ENCODE results near the gene ZDHHC16. TPM values are rescaled to one million over a fixed set of nuclear protein-coding genes. Genes with fewer than 3 reads are reported as not detected.
A peak's percentile ranks its signal among the peaks of the same experiment; 100 is the strongest.

Gene ZDHHC16
- total and polyA plus RNA-seq, 2 donors (not counting 1 experiment from before 2014, with no cell fraction given) = 24.1 to 41.5 TPM

DNA sequence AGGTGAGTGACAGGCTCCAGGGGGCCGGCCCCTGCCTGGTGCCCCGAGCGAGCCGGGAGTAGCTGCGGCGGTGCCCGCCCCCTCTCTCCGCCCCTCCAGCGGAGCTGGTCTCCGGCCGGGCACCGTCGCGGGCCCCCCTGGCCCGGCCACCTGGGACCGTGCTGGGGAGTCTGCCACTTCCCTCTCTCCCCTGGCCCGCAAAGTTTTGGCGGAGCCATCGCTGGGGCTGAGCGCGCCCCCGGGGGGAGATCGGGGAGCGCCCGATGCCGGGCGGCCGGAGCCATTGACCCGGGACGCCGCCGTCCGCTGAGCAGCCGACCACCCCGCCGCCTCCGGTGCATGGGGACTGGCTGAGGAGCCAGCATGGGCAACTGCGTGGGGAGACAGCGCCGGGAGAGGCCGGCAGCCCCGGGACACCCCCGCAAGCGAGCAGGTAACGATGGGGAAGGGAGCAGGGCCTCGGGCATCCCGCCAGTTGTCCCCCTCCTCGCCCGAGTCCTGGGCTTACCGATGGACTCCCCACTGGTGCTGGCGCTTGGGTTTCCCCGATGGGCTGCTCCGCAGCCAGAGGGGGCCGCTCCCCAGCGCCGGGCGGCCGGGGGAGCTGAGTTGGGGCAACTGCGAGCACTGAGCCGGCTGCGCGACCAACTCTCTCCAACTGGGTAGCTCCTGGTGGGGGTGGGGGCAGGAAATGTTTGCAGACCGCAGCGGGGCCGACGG, 53.0 kb downstream of the ZDHHC16 start, which contains the start of gene UBTD1:
TSS of gene UBTD1 (plus strand) at position 84 of the 720 bp plus-strand sequence. CDS start at position 364, 280 bp downstream.
- no peak for ATAC-seq (ENCODE audit: low read depth)

More for the DNA sequence above, 53.0 kb downstream of the ZDHHC16 start, which contains the start of gene UBTD1:
- H3K4me2 ChIP-seq (replicated peaks; ENCODE audit: low read depth, low read length, poor library complexity, severe bottlenecking) = peak within 1 kb of the TSS; percentile 97
- H3K9ac ChIP-seq (ENCODE audit: low read length) = peak within 1 kb of the TSS; percentile 95
- peaks cover 21% of the 10 kb centered on the region in 2 donors for H3K4me1 ChIP-seq (ENCODE audit: control insufficient read depth in 2 of 2, insufficient read depth in 2 of 2, low read length in 2 of 2)
- H3K79me2 ChIP-seq (ENCODE audit: control insufficient read depth, insufficient read depth, low read length) = peaks cover 41% of the 10 kb centered on the region
- H3K27ac Mint-ChIP-seq = peak within 1 kb of the TSS; percentile 99
- peak within 1 kb of the TSS; percentile 77 to 91 for H3K27ac ChIP-seq (ENCODE audit: low read length in 2 of 2)
- under 1% methylated on average over 66 of the region's 66 CpGs for WGBS (ENCODE audit: insufficient coverage)
- peak within 1 kb of the TSS; percentile 99 for H3K4me3 Mint-ChIP-seq
- CTCF ChIA-PET = interaction anchor here (0.5 to 1.9 kb wide), 2 partner anchors 55 to 175 kb away, joined by 3 to 7 read pairs; no protein-coding TSS in a partner anchor
- peaks cover 36% of the 10 kb centered on the region for H3K4me1 Mint-ChIP-seq
- H3K9me3 Mint-ChIP-seq (ENCODE audit: insufficient read depth) = no peaks in the 10 kb centered on the region
- peak within 1 kb of the TSS; percentile 92 to 98 (median 96) for H3K4me3 ChIP-seq (ENCODE audit: control extremely low read depth in 1 of 5, extremely low read depth in 1 of 5, insufficient read depth in 1 of 5, low read depth in 2 of 5, low read length in 4 of 5)
- peaks cover 20% of the 10 kb centered on the region for H4K20me1 ChIP-seq (ENCODE audit: control insufficient read depth, insufficient read depth, low read length, poor library complexity, severe bottlenecking)
- TF ChIP-seq, protein P1, sequence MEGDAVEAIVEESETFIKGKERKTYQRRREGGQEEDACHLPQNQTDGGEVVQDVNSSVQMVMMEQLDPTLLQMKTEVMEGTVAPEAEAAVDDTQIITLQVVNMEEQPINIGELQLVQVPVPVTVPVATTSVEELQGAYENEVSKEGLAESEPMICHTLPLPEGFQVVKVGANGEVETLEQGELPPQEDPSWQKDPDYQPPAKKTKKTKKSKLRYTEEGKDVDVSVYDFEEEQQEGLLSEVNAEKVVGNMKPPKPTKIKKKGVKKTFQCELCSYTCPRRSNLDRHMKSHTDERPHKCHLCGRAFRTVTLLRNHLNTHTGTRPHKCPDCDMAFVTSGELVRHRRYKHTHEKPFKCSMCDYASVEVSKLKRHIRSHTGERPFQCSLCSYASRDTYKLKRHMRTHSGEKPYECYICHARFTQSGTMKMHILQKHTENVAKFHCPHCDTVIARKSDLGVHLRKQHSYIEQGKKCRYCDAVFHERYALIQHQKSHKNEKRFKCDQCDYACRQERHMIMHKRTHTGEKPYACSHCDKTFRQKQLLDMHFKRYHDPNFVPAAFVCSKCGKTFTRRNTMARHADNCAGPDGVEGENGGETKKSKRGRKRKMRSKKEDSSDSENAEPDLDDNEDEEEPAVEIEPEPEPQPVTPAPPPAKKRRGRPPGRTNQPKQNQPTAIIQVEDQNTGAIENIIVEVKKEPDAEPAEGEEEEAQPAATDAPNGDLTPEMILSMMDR (IDR thresholded peaks at IDR 0.05) = no peak
- no peak for TF ChIP-seq EZH2 (IDR thresholded peaks at IDR 0.05; ENCODE audit: borderline replicate concordance, insufficient read depth, low read depth, low read length, poor library complexity, severe bottlenecking)
- H3K36me3 ChIP-seq (replicated peaks in 1 of 2; ENCODE audit: control extremely low read depth in 1 of 2, control insufficient read depth in 1 of 2, extremely low read depth in 1 of 2, insufficient read depth in 2 of 2, low read length in 1 of 2) = no peaks in the 10 kb centered on the region
- no peaks in the 10 kb centered on the region for H3K9me3 ChIP-seq (ENCODE audit: control extremely low read depth in 1 of 3, control insufficient read depth in 2 of 3, insufficient read depth in 1 of 3, low read length in 2 of 3)
- intact Hi-C loops (cut with micrococcal nuclease) = loop anchor here (1.0 to 5.0 kb wide), 7 partner anchors 53 to 1937 kb away; partner anchors contain the start of genes ARHGAP19, EXOSC1, MORN4 and PGAM1
- H3K27me3 Mint-ChIP-seq = peaks cover 31% of the 10 kb centered on the region
- peaks cover 0 to 35% (median 16%) of the 10 kb centered on the region in 4 experiments for H3K27me3 ChIP-seq (replicated peaks in 1 of 4; ENCODE audit: control extremely low read depth in 1 of 4, control insufficient read depth in 3 of 4, insufficient read depth in 4 of 4, low read length in 3 of 4)
- H2AFZ ChIP-seq (ENCODE audit: insufficient read depth, low read depth, low read length, poor library complexity, severe bottlenecking) = peak within 1 kb of the TSS; percentile 97
- POLR2A ChIA-PET = no interaction called here
- no peak for DNase-seq

Data from B cell (primary cell).